Panc1 (cell line): ENCODE data around the gene CNNM2. TPM values are rescaled to one million over a fixed set of nuclear protein-coding genes. Genes with fewer than 3 reads are reported as not detected.

Experiments used
- ATAC-seq: fragments of 200-7000 bp; cut with Tn5 transposase; 2 replicates; pipeline ENCODE4 v1.9.1; 2020; ENCODE audit warnings: mild to moderate bottlenecking, moderate library complexity
- BruUV-seq: library from RNA; stranded (reverse); fragments of 400-500 nt; replicated peaks from 2 replicates; lab custom pipeline; 2021; lab: Mats Ljungman, UMichigan
- CTCF ChIA-PET: fragments of 300-600 bp; sonication (Branson Sonifier 250); formaldehyde crosslinking; loops from one replicate; lab custom pipeline; 2022; ENCODE audit warnings: antibody characterized with exemption; lab: Charles Lee
- POLR2A ChIA-PET: fragments of 300-600 bp; sonication (Branson Sonifier 250); formaldehyde crosslinking; loops from one replicate; lab custom pipeline; 2022; ENCODE audit warnings: antibody characterized with exemption; lab: Charles Lee
- DNase-seq: peaks from one replicate; pipeline ENCODE4 v3.0.0-alpha.2; 2010; ENCODE audit warnings: low read depth, low spot score
- H3K27ac ChIP-seq: 2 replicates; pipeline ENCODE4 v1.5.1; 2011; ENCODE audit warnings: mild to moderate bottlenecking, low read length, inconsistent platforms
- H3K27me3 ChIP-seq: fragments of 200-500 bp; sonication (Bioruptor generic); 2 replicates; pipeline ENCODE4 v1.6.0; 2014; ENCODE audit warnings: low read length, inconsistent platforms; ENCODE audit not compliant: control insufficient read depth, insufficient read depth
- H3K36me3 ChIP-seq: fragments of 200-500 bp; sonication (Bioruptor generic); 2 replicates; pipeline ENCODE4 v1.5.1; 2014; ENCODE audit warnings: inconsistent platforms, mild to moderate bottlenecking, low read length, moderate library complexity; ENCODE audit not compliant: control insufficient read depth, insufficient read depth
- H3K4me1 ChIP-seq: 2 replicates; pipeline ENCODE4 v1.5.1; 2011; ENCODE audit warnings: inconsistent platforms, mild to moderate bottlenecking, low read length, moderate library complexity; ENCODE audit not compliant: control insufficient read depth, insufficient read depth
- H3K4me3 ChIP-seq, 2 experiments: 2 replicates each; pipeline ENCODE4 v1.5.1; 2011 to 2012; ENCODE audit warnings: low read depth in 2 of 2, low read length in 2 of 2, mild to moderate bottlenecking in 2 of 2, inconsistent platforms in 1 of 2, moderate library complexity in 1 of 2
- H3K9me3 ChIP-seq: fragments of 200-500 bp; sonication (Bioruptor generic); 2 replicates; pipeline ENCODE4 v1.5.1; 2014; ENCODE audit warnings: low read depth, mild to moderate bottlenecking, inconsistent platforms, low read length, moderate library complexity; ENCODE audit not compliant: control insufficient read depth, insufficient read depth
- CTCF ChIP-seq: fragments of 450-650 bp; IDR thresholded peaks from 2 replicates; pipeline ENCODE4 v1.5.1; 2017; ENCODE audit warnings: mild to moderate bottlenecking
- POLR2AphosphoS5 ChIP-seq: IDR thresholded peaks from 2 replicates; pipeline ENCODE4 v1.6.1; 2012; ENCODE audit warnings: mild to moderate bottlenecking, low read depth, low read length, moderate library complexity
- REST ChIP-seq, 2 experiments: IDR thresholded peaks; 2 replicates each; pipeline ENCODE4 v1.6.1; 2011 to 2012; ENCODE audit warnings: low read depth in 2 of 2, control low read depth in 1 of 2, low read length in 1 of 2, mild to moderate bottlenecking in 1 of 2, moderate library complexity in 1 of 2; ENCODE audit not compliant: insufficient read depth in 1 of 2
- SIN3A ChIP-seq: IDR thresholded peaks from 2 replicates; pipeline ENCODE4 v1.6.1; 2012; ENCODE audit warnings: low read depth, mild to moderate bottlenecking, low read length, moderate library complexity, borderline replicate concordance; ENCODE audit not compliant: insufficient read depth
- TCF7L2 ChIP-seq: IDR thresholded peaks from 2 replicates; pipeline ENCODE4 v1.6.1; 2011; ENCODE audit warnings: mild to moderate bottlenecking, low read depth, low read length, inconsistent platforms
- in situ Hi-C: cut with HindIII; loops from 2 replicates; pipeline ENCODE4 v1.10.0; 2016; ENCODE audit warnings: low sequenced_read_pairs, low pct_unique_long_range_greater_than_20kb
- intact Hi-C: fragments of 100-400 bp; cut with micrococcal nuclease; formaldehyde crosslinking; loops from one replicate; pipeline ENCODE4 v1.10.0; 2022; ENCODE audit not compliant: unreplicated experiment
- total RNA-seq: library from RNA; stranded (reverse); gene quantifications from one replicate; pipeline ENCODE4 v1.2.1, GENCODE V29; 2021; ENCODE audit not compliant: unreplicated experiment

The CNNM2 gene
- total RNA-seq, 1 experiment from 2014 or later: 27.1 TPM

DNA sequence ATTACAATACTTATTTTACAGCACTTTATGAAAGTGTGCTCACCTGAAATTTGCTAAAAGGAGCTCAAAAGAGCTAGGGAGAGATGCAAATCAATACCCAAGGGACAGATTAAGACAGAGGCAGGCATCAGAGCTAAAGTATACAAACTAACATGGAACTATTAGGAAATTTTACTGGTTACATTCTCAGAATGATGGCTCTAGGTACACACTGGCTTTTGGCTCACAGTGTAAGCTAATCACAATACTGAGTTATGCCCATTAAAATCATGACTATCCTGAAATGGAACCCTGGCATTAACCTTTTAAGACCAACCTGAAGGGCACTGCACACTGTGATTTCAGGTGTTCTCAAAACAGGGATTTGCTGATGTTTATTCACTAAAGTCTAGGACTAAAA is 176.9 kb downstream of the CNNM2 start:
- no TSS peak for BruUV-seq
- intact Hi-C loops (no loop called here), in situ Hi-C loops (no loop called here)
- POLR2A ChIA-PET: interaction anchor here (0.7 kb wide), 1 partner anchor 284 kb away, joined by 3 read pairs; no protein-coding TSS in a partner anchor
- Histone ChIP-seq H3K36me3 (peaks cover 78% of the 10 kb centered on the region), H3K4me3 (no peak overlapping the region), H3K9me3 (no peaks in the 10 kb centered on the region), H3K27me3 (no peaks in the 10 kb centered on the region), H3K4me1 (no peaks in the 10 kb centered on the region), H3K27ac (no peak overlapping the region)
- CTCF ChIA-PET: no interaction called here
- DNase-seq (no peak), ATAC-seq (no peak)
- TF ChIP-seq POLR2AphosphoS5: no peak
- no peak for TF ChIP-seq TCF7L2
- no peak for TF ChIP-seq CTCF
- no peak for TF ChIP-seq REST (IDR thresholded peaks at IDR 0.05; ENCODE audit: insufficient read depth in 1 of 2, low read depth in 2 of 2, low read length in 1 of 2)
- no peak for TF ChIP-seq SIN3A

- ChIA-PET POLR2A (no interaction called here), CTCF (interaction anchor here (0.5 kb wide), 1 partner anchor 54 kb away, joined by 3 read pairs; no protein-coding TSS in a partner anchor)
- Histone ChIP-seq H3K27me3 (no peaks in the 10 kb centered on the region), H3K9me3 (no peaks in the 10 kb centered on the region), H3K27ac (no peak overlapping the region), H3K4me3 (no peak overlapping the region), H3K4me1 (no peaks in the 10 kb centered on the region), H3K36me3 (peaks cover 83% of the 10 kb centered on the region)
- ATAC-seq (no peak), DNase-seq (no peak)
- TF ChIP-seq REST (IDR thresholded peaks at IDR 0.05; ENCODE audit: insufficient read depth in 1 of 2, low read depth in 2 of 2, low read length in 1 of 2) (no peak), POLR2AphosphoS5 (no peak), TCF7L2 (no peak), SIN3A (no peak), CTCF (no peak)
- BruUV-seq: no TSS peak
- intact Hi-C loops (no loop called here), in situ Hi-C loops (no loop called here)
These were observed 178.0 kb downstream of the CNNM2 start for GRCh38 chr10:103096130-103096529.
